Measurements from ENCODE around the gene GRXCR2.
A peak's percentile ranks its signal among the peaks of the same experiment; 100 is the strongest.
"Not testable (repeated sequence)": the region's sequence is repeated elsewhere in the genome, so short reads cannot be mapped to it uniquely, and the experiment has no call there.

Gene GRXCR2

GRCh38 chr5:145872486-145872885, 328 bp downstream of the GRXCR2 start:
- Histone ChIP-seq H3K27me3 (ENCODE audit: control insufficient read depth, insufficient read depth, low read length) (no peaks in the 10 kb centered on the region), H3K9me3 (ENCODE audit: control insufficient read depth, low read length) (no peaks in the 10 kb centered on the region), H3K4me3 (ENCODE audit: low read length) (no peak overlapping the region), H3K4me1 (ENCODE audit: control insufficient read depth, insufficient read depth, low read length) (no peaks in the 10 kb centered on the region), H3K36me3 (ENCODE audit: control insufficient read depth, insufficient read depth, low read length) (no peaks in the 10 kb centered on the region), H3K9ac (ENCODE audit: low read length) (no peak overlapping the region)

DNA sequence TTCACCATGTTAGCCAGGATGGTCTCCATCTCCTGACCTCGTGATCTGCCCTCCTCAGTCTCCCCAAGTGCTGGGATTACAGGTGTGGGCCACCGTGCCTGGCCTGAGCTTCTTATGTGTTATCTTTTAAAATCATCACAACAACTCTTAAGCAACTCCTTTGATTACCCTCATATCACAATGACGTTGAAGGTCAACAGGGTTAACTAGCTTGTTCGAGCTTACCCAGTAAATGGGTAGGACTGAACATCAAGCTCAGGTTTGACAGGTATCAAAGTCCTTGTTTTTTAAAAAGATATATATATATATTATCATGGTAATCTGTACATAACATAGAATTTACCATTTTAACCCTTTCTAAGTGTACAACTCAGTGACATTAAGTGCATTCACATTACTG, 3.1 kb downstream of the GRXCR2 start:
- Histone ChIP-seq H3K27me3 (ENCODE audit: control insufficient read depth, insufficient read depth, low read length) (no peaks in the 10 kb centered on the region), H3K9me3 (ENCODE audit: control insufficient read depth, low read length) (no peaks in the 10 kb centered on the region), H3K4me3 (ENCODE audit: low read length) (no peak overlapping the region), H3K4me1 (ENCODE audit: control insufficient read depth, insufficient read depth, low read length) (no peaks in the 10 kb centered on the region), H3K9ac (ENCODE audit: low read length) (no peak overlapping the region), H3K36me3 (ENCODE audit: control insufficient read depth, insufficient read depth, low read length) (no peaks in the 10 kb centered on the region)

- Histone ChIP-seq H3K27me3 (ENCODE audit: control insufficient read depth, insufficient read depth, low read length) (no peaks in the 10 kb centered on the region), H3K36me3 (ENCODE audit: control insufficient read depth, insufficient read depth, low read length) (no peaks in the 10 kb centered on the region), H3K9me3 (ENCODE audit: control insufficient read depth, low read length) (no peaks in the 10 kb centered on the region), H3K4me1 (ENCODE audit: control insufficient read depth, insufficient read depth, low read length) (no peaks in the 10 kb centered on the region), H3K4me3 (ENCODE audit: low read length) (no peak overlapping the region), H3K9ac (ENCODE audit: low read length) (no peak overlapping the region)
Observed at GRCh38 chr5:145867806-145868205, 5.0 kb downstream of the GRXCR2 start.

DNA sequence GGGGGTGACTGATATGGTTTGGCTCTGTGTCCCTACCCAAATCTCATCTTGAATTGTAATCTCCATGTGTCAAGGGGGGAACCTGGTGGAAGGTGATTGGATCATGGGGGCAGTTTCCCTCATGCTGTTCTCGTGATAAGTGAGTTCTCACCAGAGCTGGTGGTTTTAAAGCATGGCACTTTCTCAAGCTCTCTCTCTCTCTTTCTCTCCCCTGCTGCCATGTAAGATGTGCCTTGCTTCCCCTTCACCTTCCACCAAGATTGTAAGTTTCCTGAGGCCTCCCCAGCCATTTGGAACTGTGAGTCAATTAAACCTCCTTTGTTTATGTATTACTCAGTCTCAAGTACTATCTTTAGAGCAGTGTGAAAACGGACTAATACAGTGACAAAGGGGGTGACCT, 8.4 kb downstream of the GRXCR2 start:
- H3K4me1 ChIP-seq (ENCODE audit: control insufficient read depth, insufficient read depth, low read length); H3K9me3 ChIP-seq (ENCODE audit: control insufficient read depth, low read length); H3K4me3 ChIP-seq (ENCODE audit: low read length); H3K27me3 ChIP-seq (ENCODE audit: control insufficient read depth, insufficient read depth, low read length); H3K9ac ChIP-seq (ENCODE audit: low read length); H3K36me3 ChIP-seq (ENCODE audit: control insufficient read depth, insufficient read depth, low read length): not testable (repeated sequence)

DNA sequence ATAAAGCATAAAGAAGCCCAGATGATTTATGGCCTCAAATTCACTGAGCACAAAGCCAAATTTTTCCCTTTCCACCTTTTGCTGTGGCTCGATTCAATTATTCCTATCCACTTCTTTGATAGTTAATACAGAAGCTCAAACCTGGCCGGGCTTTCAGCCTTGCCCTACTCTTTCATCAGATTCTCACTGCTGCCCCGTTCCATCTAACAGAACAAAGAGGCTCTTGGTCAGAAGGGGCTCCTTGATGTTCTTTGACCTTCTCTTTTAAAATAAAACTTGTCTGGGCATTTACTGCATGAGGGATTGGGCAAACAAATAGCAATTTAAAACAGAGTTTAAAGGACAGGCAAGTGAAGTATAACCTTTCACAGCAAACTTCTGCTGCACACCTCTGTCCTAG, 9.8 kb downstream of the GRXCR2 start:
- no peaks in the 10 kb centered on the region for H3K27me3 ChIP-seq (ENCODE audit: control insufficient read depth, insufficient read depth, low read length)
- peaks cover 11% of the 10 kb centered on the region for H3K4me1 ChIP-seq (ENCODE audit: control insufficient read depth, insufficient read depth, low read length)
- no peak overlapping the region for H3K9ac ChIP-seq (ENCODE audit: low read length)
- no peak overlapping the region for H3K4me3 ChIP-seq (ENCODE audit: low read length)
- no peaks in the 10 kb centered on the region for H3K9me3 ChIP-seq (ENCODE audit: control insufficient read depth, low read length)
- no peaks in the 10 kb centered on the region for H3K36me3 ChIP-seq (ENCODE audit: control insufficient read depth, insufficient read depth, low read length)

DNA sequence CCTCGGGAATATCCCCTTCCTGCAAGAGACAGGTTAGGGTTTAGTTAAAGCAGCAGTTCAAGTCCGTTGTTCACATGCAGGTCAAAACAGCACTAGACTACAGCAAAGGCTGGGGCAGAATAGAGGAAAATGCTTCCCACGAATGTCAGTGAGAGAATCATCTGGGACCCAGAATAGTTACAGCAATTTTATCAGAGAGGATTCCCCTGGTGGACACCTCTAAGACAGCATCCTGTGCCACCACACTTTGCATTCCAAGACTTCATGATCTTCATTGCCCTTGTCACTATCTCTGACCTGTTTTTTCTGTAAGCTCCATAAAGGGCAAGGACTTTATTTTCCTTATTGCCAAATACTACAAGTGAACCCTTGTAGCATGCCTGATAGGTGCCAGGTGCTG, 12.9 kb downstream of the GRXCR2 start:
- H3K36me3 ChIP-seq (ENCODE audit: control insufficient read depth, insufficient read depth, low read length), result no peaks in the 10 kb centered on the region
- H3K4me1 ChIP-seq (ENCODE audit: control insufficient read depth, insufficient read depth, low read length), result peaks cover 29% of the 10 kb centered on the region
- H3K4me3 ChIP-seq (ENCODE audit: low read length), result no peak overlapping the region
- no peaks in the 10 kb centered on the region for H3K9me3 ChIP-seq (ENCODE audit: control insufficient read depth, low read length)
- no peak overlapping the region for H3K9ac ChIP-seq (ENCODE audit: low read length)
- H3K27me3 ChIP-seq (ENCODE audit: control insufficient read depth, insufficient read depth, low read length), result no peaks in the 10 kb centered on the region

DNA sequence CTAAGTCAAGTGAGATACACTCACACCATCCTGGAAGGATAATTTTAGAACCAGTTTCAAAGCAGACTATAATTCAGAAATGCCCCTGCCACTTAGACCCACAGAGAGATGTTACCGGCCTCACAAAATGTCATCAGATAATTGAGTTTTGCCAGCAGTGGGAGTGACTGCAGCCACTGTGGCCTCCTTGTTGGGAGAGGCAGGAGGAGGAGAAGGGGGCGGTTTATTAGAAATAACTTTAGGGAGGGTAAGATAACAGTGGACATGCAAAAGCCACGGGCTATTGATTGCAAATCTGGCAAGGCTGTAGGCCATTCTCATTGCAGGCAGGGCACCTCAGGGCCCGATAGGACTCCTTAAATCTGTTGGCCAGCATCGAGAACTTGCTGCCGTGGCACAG, 13.4 kb downstream of the GRXCR2 start:
- H3K27me3 ChIP-seq (ENCODE audit: control insufficient read depth, insufficient read depth, low read length), result no peaks in the 10 kb centered on the region
- no peaks in the 10 kb centered on the region for H3K36me3 ChIP-seq (ENCODE audit: control insufficient read depth, insufficient read depth, low read length)
- H3K9ac ChIP-seq (ENCODE audit: low read length), result no peak overlapping the region
- H3K4me3 ChIP-seq (ENCODE audit: low read length), result no peak overlapping the region
- H3K4me1 ChIP-seq (ENCODE audit: control insufficient read depth, insufficient read depth, low read length), result peaks cover 33% of the 10 kb centered on the region
- no peaks in the 10 kb centered on the region for H3K9me3 ChIP-seq (ENCODE audit: control insufficient read depth, low read length)

- no peaks in the 10 kb centered on the region for H3K27me3 ChIP-seq (ENCODE audit: control insufficient read depth, insufficient read depth, low read length)
- H3K9me3 ChIP-seq (ENCODE audit: control insufficient read depth, low read length), result no peaks in the 10 kb centered on the region
- peaks cover 38% of the 10 kb centered on the region for H3K4me1 ChIP-seq (ENCODE audit: control insufficient read depth, insufficient read depth, low read length)
- H3K9ac ChIP-seq (ENCODE audit: low read length), result no peak overlapping the region
- H3K4me3 ChIP-seq (ENCODE audit: low read length), result no peak overlapping the region
- H3K36me3 ChIP-seq (ENCODE audit: control insufficient read depth, insufficient read depth, low read length), result no peaks in the 10 kb centered on the region
Observed at GRCh38 chr5:145858959-145859358, 13.9 kb downstream of the GRXCR2 start.

DNA sequence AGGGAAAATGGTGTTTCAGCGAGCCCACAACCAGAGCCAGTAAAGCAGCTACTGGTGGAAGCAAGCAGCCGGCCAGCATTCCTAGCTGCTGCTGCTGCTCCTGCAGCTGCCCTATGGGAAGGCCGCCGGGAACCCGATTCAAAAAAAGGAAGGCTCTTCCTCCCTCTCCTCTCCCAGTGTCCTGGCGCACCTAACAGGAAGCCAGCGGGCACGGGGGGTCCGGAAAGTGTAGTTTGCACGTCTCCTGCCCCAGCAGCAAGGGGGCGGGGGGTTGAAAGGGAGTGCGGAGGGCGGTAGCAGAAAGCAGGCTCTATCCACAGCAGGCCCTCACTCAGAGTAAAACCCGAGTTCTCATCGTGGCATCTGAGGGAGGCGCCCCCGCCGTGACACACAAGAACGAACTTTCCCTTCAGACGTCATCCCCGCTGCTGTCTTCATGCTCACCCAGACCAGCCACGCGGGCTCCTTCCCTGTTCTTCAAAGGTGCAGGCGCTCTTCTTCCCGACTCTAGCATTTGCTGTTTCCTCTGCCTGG, 16.5 kb downstream of the GRXCR2 start:
- Histone ChIP-seq H3K9ac (ENCODE audit: low read length) (peak overlapping the region; percentile 8), H3K36me3 (ENCODE audit: control insufficient read depth, insufficient read depth, low read length) (no peaks in the 10 kb centered on the region), H3K9me3 (ENCODE audit: control insufficient read depth, low read length) (no peaks in the 10 kb centered on the region), H3K4me1 (ENCODE audit: control insufficient read depth, insufficient read depth, low read length) (peaks cover 42% of the 10 kb centered on the region), H3K27me3 (ENCODE audit: control insufficient read depth, insufficient read depth, low read length) (no peaks in the 10 kb centered on the region), H3K4me3 (ENCODE audit: low read length) (no peak overlapping the region)

DNA sequence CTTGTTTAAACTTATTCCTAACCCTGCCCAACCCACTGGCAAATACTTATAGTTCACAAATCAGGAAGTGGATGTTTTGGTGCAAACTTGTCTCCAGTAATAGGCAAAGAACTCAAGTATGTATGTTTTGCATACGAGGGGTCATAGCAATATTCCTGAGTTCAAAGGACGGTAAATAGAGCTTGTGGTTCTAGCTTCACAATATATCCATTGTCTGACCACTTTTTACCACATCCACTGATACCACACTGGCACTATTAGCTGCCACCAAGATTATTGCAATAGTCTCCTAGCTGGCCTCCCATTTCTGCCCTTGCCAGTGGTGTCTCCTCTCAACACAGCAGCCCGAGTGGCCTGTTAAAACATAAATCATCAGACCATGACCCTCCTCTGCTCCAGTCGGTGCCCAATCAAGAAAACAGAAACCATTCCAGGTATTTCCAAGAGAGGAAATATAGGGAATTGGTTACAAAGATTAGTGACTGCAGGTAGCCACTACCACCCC, 17.0 kb downstream of the GRXCR2 start:
- Histone ChIP-seq H3K4me1 (ENCODE audit: control insufficient read depth, insufficient read depth, low read length) (peaks cover 42% of the 10 kb centered on the region), H3K9ac (ENCODE audit: low read length) (peak overlapping the region; percentile 8), H3K36me3 (ENCODE audit: control insufficient read depth, insufficient read depth, low read length) (no peaks in the 10 kb centered on the region), H3K9me3 (ENCODE audit: control insufficient read depth, low read length) (no peaks in the 10 kb centered on the region), H3K27me3 (ENCODE audit: control insufficient read depth, insufficient read depth, low read length) (no peaks in the 10 kb centered on the region), H3K4me3 (ENCODE audit: low read length) (no peak overlapping the region)

- H3K9ac ChIP-seq (ENCODE audit: low read length), result no peak overlapping the region
- peaks cover 37% of the 10 kb centered on the region for H3K4me1 ChIP-seq (ENCODE audit: control insufficient read depth, insufficient read depth, low read length)
- H3K36me3 ChIP-seq (ENCODE audit: control insufficient read depth, insufficient read depth, low read length), result no peaks in the 10 kb centered on the region
- no peaks in the 10 kb centered on the region for H3K27me3 ChIP-seq (ENCODE audit: control insufficient read depth, insufficient read depth, low read length)
- no peak overlapping the region for H3K4me3 ChIP-seq (ENCODE audit: low read length)
- H3K9me3 ChIP-seq (ENCODE audit: control insufficient read depth, low read length), result no peaks in the 10 kb centered on the region
Observed at GRCh38 chr5:145854651-145855258, 18.1 kb downstream of the GRXCR2 start.

DNA sequence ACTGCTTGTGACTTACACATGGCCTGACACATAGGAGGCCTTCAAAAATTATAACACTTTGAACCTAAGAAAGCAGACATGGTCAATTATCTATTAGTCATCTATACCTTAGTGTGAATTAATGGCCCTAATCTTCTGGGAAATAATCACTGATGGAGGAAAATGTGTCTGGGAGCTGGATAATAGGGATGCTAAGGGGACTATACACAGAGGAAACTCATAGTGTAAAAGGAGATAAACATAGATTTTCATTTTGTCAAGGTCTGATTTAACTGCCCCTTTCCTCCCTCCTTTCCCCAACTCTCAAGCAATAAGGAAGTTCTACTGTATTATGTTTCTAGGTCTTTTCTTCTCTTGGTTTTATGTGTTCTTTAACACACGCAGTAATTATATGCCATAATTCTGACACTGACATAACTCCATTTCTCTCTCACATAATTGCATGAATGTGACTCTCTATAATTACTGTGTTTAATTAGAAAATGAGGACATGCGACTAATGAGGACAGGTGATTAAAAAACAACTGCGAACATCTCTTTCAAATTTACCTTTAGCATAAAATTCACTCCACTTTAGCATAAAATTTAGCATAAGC, 18.9 kb downstream of the GRXCR2 start:
- H3K9ac ChIP-seq (ENCODE audit: low read length), result no peak overlapping the region
- no peak overlapping the region for H3K4me3 ChIP-seq (ENCODE audit: low read length)
- H3K27me3 ChIP-seq (ENCODE audit: control insufficient read depth, insufficient read depth, low read length), result no peaks in the 10 kb centered on the region
- H3K4me1 ChIP-seq (ENCODE audit: control insufficient read depth, insufficient read depth, low read length), result peaks cover 32% of the 10 kb centered on the region
- no peaks in the 10 kb centered on the region for H3K9me3 ChIP-seq (ENCODE audit: control insufficient read depth, low read length)
- no peaks in the 10 kb centered on the region for H3K36me3 ChIP-seq (ENCODE audit: control insufficient read depth, insufficient read depth, low read length)
